GM13976 (cell line): ENCODE measurements around the gene CBR1.

Experiments used
- DNase-seq: peaks from one replicate; pipeline ENCODE4 v3.0.0; 2012; ENCODE audit warnings: low spot score
- in situ Hi-C: fragments of 300-500 bp; cut with MboI; formaldehyde crosslinking; loops from one replicate; pipeline ENCODE4 v1.12.0; 2022; ENCODE audit warnings: low sequenced_read_pairs, mixed read lengths, inconsistent platforms; ENCODE audit not compliant: unreplicated experiment
- TF ChIP-seq, protein P1 (sequence below): IDR thresholded peaks from 2 replicates; pipeline ENCODE4 v1.5.1; 2012; ENCODE audit warnings: borderline replicate concordance, mild to moderate bottlenecking; ENCODE audit not compliant: insufficient read depth; ENCODE audit errors: extremely low read depth, missing control alignments, control extremely low read depth

Gene CBR1

GRCh38 chr21:36100971-36101641 lies 31.3 kb downstream of the CBR1 start:
- DNase-seq, result no peak
- in situ Hi-C loops, result no loop called here
- TF ChIP-seq, protein P1, sequence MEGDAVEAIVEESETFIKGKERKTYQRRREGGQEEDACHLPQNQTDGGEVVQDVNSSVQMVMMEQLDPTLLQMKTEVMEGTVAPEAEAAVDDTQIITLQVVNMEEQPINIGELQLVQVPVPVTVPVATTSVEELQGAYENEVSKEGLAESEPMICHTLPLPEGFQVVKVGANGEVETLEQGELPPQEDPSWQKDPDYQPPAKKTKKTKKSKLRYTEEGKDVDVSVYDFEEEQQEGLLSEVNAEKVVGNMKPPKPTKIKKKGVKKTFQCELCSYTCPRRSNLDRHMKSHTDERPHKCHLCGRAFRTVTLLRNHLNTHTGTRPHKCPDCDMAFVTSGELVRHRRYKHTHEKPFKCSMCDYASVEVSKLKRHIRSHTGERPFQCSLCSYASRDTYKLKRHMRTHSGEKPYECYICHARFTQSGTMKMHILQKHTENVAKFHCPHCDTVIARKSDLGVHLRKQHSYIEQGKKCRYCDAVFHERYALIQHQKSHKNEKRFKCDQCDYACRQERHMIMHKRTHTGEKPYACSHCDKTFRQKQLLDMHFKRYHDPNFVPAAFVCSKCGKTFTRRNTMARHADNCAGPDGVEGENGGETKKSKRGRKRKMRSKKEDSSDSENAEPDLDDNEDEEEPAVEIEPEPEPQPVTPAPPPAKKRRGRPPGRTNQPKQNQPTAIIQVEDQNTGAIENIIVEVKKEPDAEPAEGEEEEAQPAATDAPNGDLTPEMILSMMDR, result no peak

- no peak for DNase-seq
- TF ChIP-seq, protein P1, result no peak
- in situ Hi-C loops, result no loop called here
Observed at GRCh38 chr21:36103434-36103833, 33.6 kb downstream of the CBR1 start.

DNA sequence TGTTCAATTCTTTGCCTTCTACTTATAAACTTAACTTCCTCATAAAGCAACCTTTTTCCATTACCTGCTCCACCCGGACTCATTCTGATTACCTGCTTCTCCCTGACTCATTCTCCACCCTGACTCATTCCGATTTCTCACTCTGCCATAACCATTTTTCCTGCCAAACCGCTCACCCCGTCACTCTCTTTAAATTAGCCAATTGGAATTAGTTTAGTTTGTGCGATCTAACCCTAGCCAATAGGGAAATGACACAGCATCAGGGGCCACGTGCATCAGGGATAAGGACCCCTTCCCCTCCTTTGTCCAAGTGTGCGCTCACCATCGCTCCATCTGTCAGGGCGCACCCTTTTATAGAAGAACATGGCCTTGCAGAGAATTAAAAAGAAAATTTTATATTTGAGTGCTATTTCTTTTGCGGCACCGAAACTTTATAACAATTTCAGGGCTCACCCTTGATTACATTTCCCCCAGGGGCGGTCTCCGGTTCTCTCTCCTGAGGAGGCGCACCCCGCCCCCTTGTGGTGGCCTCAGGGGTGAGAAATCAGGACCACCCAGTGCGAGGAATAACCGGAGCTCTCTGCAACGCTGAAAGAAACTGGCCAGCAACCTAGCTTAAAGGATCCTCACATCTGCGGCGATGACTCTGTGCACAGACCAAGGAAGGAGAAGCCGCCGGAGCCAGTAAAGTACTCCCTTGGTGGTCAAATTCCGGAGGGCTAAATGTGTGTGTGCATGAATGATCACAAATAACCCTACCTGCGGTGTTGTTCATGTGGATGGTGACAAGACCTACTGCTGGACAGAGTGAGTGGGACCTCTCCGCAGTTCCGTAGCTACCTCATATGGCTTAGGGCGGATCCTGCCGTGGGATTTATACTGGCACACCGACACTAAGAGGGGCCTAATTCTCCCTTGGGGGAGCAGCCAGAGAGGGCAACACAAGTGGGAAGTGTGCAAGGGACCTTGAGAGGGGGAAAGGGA lies 34.8 kb downstream of the CBR1 start:
- TF ChIP-seq, protein P1, result peak; percentile 19
- in situ Hi-C loops, result no loop called here
- DNase-seq, result no peak

DNA sequence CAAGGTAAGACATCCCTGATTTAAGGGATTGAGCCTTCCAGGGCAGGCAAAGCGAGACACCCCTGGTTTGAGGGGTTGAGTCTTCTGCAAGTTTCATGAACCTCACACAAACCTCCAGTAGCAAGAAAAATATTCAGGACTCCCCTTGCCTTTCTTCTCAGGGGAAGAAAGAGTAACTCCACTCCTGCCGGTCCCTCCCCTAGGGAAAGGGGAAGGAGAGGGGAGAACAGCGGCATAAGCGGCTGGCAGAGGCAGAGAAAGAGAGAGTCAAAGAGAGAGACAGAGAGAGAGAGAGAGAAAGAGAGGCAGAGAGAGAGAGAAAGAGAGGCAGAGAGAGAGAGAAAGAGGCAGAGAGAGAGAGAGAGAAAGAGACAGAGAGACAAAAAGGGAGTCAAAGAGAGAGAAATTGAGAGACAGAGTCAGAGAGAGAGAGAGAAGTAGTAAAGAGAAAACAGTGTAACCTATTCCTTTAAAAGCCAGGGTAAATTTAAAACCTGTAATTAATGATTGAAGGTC lies 35.6 kb downstream of the CBR1 start:
- in situ Hi-C loops, result no loop called here
- TF ChIP-seq, protein P1, result no peak
- no peak for DNase-seq

- TF ChIP-seq, protein P1, result no peak
- in situ Hi-C loops, result no loop called here
Observed at GRCh38 chr21:36109868-36110267, 40.0 kb downstream of the CBR1 start.

DNA sequence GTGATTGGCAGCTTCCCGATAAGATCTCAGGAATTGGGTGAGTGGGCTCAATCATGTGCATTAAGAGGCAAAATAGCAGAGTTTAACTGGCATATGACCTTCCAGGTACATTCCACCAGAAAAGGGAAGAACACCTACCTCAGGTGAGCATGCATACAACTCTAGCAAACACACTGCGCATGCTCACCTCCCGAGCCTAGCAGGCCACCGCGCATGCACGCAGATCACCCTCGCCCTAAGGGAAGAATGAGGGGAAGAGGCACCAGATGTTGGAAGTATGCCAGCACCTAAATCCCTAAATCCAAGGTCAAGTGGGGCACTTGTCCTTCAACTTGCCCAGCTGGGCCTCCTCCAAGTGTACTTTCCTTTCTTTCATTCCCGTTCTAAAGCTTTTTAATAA lies 41.4 kb downstream of the CBR1 start:
- no peak for DNase-seq
- TF ChIP-seq, protein P1, result no peak
- in situ Hi-C loops, result no loop called here

More at GRCh38 chr21:36109868-36110267, 40.0 kb downstream of the CBR1 start:
- no peak for DNase-seq
